Measurements from ENCODE around the gene MTHFD2L.
A peak's percentile ranks its signal among the peaks of the same experiment; 100 is the strongest.

The MTHFD2L gene

DNA sequence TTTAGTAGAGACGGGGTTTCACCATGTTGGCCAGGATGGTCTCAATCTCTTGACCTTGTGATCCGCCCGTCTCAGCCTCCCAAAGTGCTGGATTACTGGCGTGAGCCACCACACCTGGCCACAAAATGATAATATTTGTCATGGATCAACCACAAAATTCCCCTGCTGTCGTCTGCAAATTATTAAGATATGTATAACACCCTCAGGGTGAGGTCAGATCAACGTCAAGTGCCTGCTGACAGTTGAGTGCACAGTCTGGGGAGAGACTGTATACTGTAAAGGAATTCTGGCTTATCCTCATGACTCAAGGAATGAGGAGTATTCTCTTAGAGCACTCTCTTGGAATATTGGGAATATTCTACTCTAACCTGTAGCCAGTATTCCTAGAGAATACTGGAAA lies 161.6 kb downstream of the MTHFD2L start:
- no peak for DNase-seq (ENCODE audit: low read depth)
- TF ChIP-seq CTCF (conservative IDR thresholded peaks at IDR 0.05; ENCODE audit: low read depth, low read length) = no peak
- H3K4me3 ChIP-seq (ENCODE audit: low read length) = no peak overlapping the region

DNA sequence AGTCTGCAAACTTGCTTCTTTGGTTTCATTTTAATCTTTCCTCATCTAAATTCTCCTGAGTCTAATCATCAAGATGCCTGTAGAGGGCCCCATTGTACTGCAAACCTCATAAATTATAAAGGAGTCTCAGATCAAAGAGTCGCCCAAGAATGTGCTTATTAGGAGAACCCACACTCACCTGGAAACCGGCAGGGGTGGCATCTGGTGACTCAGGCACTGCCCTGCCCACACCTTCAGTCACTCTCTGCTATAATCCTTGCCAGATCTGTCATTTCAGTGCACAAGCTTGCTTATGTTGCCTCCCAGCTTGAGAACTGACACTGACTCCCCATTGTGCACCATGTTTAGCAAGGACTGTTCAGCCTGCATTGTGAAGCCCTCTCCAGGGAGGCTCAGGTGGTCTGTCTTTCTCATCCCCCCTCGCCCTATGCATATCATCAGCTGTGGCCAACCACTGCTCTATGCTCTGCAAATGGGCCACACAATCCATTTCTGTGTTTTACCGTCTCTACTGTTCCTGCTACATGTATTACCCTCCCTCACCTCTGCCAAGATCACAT lies 162.7 kb downstream of the MTHFD2L start:
- H3K4me3 ChIP-seq (ENCODE audit: low read length) = no peak overlapping the region
- peak; percentile 17 for DNase-seq (ENCODE audit: low read depth)
- TF ChIP-seq CTCF (conservative IDR thresholded peaks at IDR 0.05; ENCODE audit: low read depth, low read length) = peak; percentile 70

GRCh38 chr4:74322301-74322700 lies 164.4 kb downstream of the MTHFD2L start:
- no peak overlapping the region for H3K4me3 ChIP-seq (ENCODE audit: low read length)
- no peak for DNase-seq (ENCODE audit: low read depth)
- TF ChIP-seq CTCF (conservative IDR thresholded peaks at IDR 0.05; ENCODE audit: low read depth, low read length) = no peak

DNA sequence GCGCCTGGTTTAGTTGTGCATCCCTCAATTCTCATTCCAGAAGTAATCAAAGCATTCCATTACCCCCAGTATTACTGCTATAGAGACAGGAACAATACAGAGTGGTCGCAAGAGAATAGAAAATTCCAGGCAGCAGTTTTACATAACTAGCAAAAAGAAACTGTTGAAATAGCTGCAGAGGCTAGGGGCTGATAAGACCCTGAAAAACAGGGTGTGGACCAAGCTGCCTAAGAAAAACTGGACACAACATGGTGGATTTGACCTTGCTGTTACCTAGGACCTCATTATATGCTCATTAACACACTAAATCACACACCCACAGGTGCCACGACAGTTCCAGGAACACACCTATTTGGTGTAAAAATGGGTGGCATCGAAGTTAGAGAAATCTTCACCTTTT lies 165.7 kb downstream of the MTHFD2L start:
- DNase-seq (ENCODE audit: low read depth) = no peak
- H3K4me3 ChIP-seq (ENCODE audit: low read length) = no peak overlapping the region
- no peak for TF ChIP-seq CTCF (conservative IDR thresholded peaks at IDR 0.05; ENCODE audit: low read depth, low read length)

DNA sequence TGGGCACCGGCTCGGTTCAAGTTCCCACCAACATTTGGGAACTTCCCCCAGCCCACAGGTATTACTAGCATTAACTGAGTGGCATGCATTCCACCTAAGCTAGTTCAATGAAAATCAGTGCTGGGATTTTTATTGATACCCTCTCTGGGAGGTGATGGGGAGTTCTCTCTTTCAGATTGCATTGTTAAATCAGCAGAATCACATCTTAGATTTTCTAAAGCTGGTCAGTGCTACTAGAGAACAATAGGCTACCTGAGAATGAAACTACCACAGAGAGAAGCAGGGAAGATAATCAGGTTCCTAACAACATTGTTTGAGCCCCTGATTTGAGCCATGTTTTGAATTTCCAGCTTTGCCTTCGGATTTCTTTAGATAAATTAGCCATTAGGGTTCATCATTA lies 166.3 kb downstream of the MTHFD2L start:
- no peak for DNase-seq (ENCODE audit: low read depth)
- no peak overlapping the region for H3K4me3 ChIP-seq (ENCODE audit: low read length)
- no peak for TF ChIP-seq CTCF (conservative IDR thresholded peaks at IDR 0.05; ENCODE audit: low read depth, low read length)

DNA sequence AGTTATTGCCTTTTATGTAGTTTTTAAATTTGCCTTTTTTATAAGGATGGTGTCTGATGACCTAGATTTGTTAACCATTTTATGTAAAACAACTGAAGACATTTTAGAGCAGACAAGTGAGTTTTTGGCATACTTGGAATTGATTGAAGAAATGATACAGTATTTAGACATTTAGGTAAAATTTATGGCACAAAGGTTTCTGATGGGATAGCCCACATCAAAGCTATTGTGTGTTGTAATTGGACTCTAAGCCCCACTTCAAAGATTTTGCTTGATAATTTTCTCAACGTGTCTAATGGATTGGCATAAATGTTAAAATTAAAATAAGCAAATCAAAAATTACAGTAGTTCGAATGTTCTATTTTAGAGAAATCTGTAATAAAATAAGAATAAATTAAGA lies 168.0 kb downstream of the MTHFD2L start:
- TF ChIP-seq CTCF (conservative IDR thresholded peaks at IDR 0.05; ENCODE audit: low read depth, low read length) = no peak
- no peak overlapping the region for H3K4me3 ChIP-seq (ENCODE audit: low read length)
- DNase-seq (ENCODE audit: low read depth) = no peak

GRCh38 chr4:74327762-74328161 lies 169.8 kb downstream of the MTHFD2L start:
- TF ChIP-seq CTCF (conservative IDR thresholded peaks at IDR 0.05; ENCODE audit: low read depth, low read length) = no peak
- no peak overlapping the region for H3K4me3 ChIP-seq (ENCODE audit: low read length)
- DNase-seq (ENCODE audit: low read depth) = no peak
